Stimulated activated naive CD8-positive, alpha-beta T cell treated with anti-CD3 and anti-CD28 coated beads, Interleukin-15, Interleukin-2, amounts not matched to agents 100 ng/mL and 50 ng/mL, for 24 hours (primary cell): ENCODE measurements around the gene USF1.
"Not testable (repeated sequence)": the region's sequence is repeated elsewhere in the genome, so short reads cannot be mapped to it uniquely, and the experiment has no call there.

Source experiments
- H3K27ac Mint-ChIP-seq: one replicate; pipeline ENCODE4 v1.8.0; 2021; ENCODE audit warnings: mild to moderate bottlenecking, mixed read lengths
- H3K27me3 Mint-ChIP-seq: one replicate; pipeline ENCODE4 v1.8.0; 2021; ENCODE audit warnings: mixed read lengths
- H3K36me3 Mint-ChIP-seq: one replicate; pipeline ENCODE4 v1.8.0; 2021; ENCODE audit warnings: low read depth, mixed read lengths
- H3K4me1 Mint-ChIP-seq: one replicate; pipeline ENCODE4 v1.8.0; 2021; ENCODE audit warnings: low read depth, mixed read lengths
- H3K4me3 Mint-ChIP-seq: one replicate; pipeline ENCODE4 v1.8.0; 2021; ENCODE audit warnings: mild to moderate bottlenecking, mixed read lengths
- H3K9me3 Mint-ChIP-seq: one replicate; pipeline ENCODE4 v1.8.0; 2021; ENCODE audit warnings: mixed read lengths

Gene USF1

DNA sequence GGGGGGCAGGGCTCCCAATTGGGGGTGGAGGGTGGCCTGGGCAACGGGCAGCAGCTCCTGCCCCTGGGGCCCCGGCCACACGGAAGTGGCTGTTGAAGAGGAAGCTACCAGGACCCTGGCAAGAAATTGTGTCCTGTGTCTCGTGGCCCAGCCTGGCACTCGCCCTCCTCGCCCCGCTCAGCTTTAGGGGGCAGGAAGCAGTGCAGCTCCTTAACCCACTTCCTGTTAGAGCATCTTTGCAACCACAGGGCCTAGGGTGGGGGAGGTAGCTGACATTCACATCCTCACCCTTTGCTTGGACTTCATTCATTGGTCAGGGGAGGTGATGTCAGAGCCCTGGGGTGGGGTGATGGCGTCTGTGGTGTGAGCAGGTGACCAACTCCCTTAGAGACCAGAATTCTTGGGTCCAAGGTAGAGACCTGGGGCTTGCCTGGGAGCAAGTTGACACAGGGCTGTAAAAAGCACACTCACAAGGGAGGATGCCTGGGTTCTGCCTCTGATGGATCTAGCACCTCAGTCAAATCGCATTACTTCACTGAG lies 24.0 kb upstream of the USF1 start, which contains the start of gene ARHGAP30:
ARHGAP30 (minus strand) TSS at position 161 of the 540 bp plus-strand sequence. CDS start 267 bp downstream, outside the sequence.
- H3K27ac Mint-ChIP-seq = peak within 1 kb of the TSS; percentile 99
- H3K9me3 Mint-ChIP-seq = no peaks in the 10 kb centered on the region
- peak within 1 kb of the TSS; percentile 100 for H3K4me3 Mint-ChIP-seq
- peaks cover 32% of the 10 kb centered on the region for H3K36me3 Mint-ChIP-seq
- peaks cover 60% of the 10 kb centered on the region for H3K4me1 Mint-ChIP-seq
- H3K27me3 Mint-ChIP-seq = no peaks in the 10 kb centered on the region

DNA sequence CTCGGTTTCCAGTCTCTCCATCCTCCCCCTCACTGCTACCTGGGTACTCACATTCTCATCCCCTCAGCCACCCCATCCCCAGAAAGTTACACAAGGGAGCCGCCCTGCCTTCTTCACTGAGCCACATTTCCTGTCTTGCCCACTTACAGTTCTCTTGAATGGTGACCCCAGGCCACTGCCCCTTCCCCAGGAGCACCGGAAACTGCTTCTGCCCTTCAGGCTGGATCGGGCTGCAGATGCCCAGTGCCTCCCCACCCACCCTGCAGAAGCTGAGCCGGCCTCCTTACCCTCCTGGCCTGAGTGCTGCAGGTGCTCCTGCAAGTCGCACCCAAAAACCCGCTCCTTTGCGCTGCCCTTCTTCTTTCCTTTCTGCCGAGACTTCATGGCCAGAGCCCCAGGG lies 23.5 kb upstream of the USF1 start:
- Mint-ChIP-seq H3K4me3 (peak overlapping the region; percentile 100), H3K4me1 (peaks cover 65% of the 10 kb centered on the region), H3K27ac (peak overlapping the region; percentile 99), H3K36me3 (peaks cover 37% of the 10 kb centered on the region), H3K9me3 (no peaks in the 10 kb centered on the region), H3K27me3 (no peaks in the 10 kb centered on the region)

DNA sequence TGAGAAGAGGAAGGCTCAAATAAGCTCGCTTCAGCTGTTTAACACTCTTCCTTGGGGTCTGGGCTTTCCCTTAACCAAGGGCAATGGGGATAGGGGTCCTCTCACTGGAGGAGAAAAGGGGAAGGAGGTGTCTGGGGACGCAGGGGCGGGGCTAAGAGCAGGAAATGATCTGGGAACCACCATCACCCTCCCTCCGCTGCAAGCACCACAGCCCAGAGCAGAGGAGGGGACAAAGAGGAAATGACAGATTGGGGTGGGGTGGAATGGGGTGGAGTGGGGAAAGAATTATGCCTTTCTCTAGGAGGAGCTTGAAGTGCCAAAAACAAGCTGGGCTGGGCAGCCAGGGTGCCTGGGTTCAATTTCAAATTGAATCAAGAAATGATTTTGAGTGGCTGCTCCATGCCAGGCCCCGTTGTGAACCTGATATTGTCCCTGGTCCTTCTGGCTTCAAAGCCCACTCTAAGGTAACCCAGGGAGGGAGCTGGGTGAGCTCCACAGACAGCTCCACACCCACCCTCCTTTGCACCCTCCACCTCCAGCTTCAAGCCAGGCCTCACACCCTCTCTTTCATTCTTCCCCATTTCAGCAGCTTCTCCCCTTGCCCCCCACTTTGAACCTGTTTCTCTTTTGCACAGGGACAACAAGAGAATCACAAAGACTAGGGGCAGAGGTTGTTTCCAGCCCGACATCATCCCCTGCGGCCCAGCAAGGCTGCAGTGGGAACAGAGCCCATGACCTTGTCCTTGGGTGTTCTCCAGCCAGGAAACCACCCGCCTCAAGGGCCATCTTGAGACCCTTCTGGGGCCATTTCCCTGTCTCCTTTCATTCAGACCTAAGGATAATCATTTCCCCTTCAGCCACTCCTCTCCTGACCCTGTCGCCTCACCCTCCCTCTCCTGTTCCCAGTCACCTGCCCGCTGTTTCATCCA lies 22.8 kb upstream of the USF1 start:
- H3K4me3 Mint-ChIP-seq = peak overlapping the region; percentile 100
- peak overlapping the region; percentile 99 for H3K27ac Mint-ChIP-seq
- H3K4me1 Mint-ChIP-seq = peaks cover 72% of the 10 kb centered on the region
- no peaks in the 10 kb centered on the region for H3K9me3 Mint-ChIP-seq
- H3K27me3 Mint-ChIP-seq = no peaks in the 10 kb centered on the region
- H3K36me3 Mint-ChIP-seq = peaks cover 42% of the 10 kb centered on the region

DNA sequence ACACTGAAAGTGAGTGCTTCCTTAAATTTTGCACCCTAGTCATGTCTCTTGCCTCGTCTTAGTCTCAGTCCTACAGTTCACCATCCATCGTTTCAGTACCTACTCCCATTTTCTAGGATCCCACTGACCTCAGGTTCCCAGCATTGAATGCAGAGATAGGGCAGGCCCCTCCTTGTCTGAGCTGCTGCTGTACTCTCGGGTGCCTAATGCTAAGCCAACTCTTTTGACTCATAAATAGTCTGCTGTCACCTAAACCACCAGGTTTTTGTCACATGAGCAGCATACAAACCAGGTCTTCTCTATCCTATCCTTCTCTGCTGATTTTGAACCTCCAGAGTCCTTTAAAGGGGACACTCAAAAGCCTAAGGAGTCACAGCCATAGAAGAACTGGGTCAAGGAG lies 20.9 kb upstream of the USF1 start:
- Mint-ChIP-seq H3K27ac (peak overlapping the region; percentile 99), H3K36me3 (peaks cover 56% of the 10 kb centered on the region), H3K4me1 (peaks cover 81% of the 10 kb centered on the region), H3K27me3 (no peaks in the 10 kb centered on the region), H3K4me3 (peak overlapping the region; percentile 100), H3K9me3 (no peaks in the 10 kb centered on the region)

DNA sequence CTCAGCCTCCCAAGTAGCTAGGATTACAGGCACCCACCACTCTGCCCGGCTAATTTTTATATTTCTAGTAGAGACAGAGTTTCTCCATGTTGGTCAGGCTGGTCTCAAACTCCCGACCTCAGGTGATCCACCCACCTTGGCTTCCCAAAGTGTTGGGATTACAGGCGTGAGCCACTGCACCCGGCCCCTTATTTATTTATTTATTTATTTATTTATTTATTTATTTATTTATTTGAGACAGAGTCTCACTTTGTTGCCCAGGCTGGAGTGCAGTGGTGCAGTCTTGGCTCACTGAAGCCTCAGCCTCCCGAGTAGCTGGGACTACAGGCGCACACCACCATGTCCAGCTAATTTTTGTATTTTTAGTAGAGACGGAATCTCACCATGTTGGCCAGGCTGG lies 19.9 kb upstream of the USF1 start:
- Mint-ChIP-seq H3K4me1 (peaks cover 80% of the 10 kb centered on the region), H3K4me3 (peak overlapping the region; percentile 66), H3K27ac (peak overlapping the region; percentile 31), H3K36me3 (peaks cover 58% of the 10 kb centered on the region)
- H3K27me3 Mint-ChIP-seq, H3K9me3 Mint-ChIP-seq: not testable (repeated sequence)

DNA sequence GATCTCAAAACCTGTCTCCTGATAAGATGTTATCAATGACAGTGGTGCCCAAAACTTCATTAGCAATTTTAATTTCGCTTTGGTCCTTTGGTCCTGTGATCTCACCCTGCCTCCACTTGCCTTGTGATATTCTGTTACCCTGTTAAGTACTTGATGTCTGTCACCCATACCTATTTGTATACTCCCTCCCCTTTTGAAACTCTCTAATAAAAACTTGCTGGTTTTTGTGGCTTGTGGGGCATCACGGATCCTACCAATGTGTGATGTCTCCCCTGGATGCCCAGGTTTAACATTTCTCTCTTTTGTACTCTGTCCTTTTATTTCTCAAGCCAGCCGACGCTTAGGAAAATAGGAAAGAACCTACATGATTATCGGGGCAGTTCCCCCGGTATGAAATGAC lies 18.2 kb upstream of the USF1 start:
- peak overlapping the region; percentile 69 for H3K4me3 Mint-ChIP-seq
- H3K27me3 Mint-ChIP-seq, H3K9me3 Mint-ChIP-seq: not testable (repeated sequence)
- peaks cover 62% of the 10 kb centered on the region for H3K36me3 Mint-ChIP-seq
- H3K4me1 Mint-ChIP-seq = peaks cover 86% of the 10 kb centered on the region
- peak overlapping the region; percentile 85 for H3K27ac Mint-ChIP-seq

DNA sequence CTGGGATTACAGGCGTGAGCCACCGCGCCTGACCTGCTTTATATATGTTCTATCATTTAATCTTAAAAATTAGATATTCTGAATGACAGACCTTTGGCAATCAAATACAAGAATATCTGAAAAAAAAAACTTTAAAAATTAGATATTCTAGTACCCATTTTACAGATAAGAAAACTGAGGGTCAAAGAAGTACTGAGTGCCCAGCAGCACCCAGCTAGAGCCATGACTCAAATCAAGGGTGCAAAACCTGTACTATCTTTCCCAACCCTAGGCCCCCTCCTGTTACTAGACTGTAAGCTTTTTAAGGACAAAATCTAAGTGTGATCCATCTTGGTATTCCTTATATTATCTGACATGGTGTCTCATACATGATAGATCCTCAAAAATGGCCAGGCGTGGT lies 15.6 kb upstream of the USF1 start:
- Mint-ChIP-seq H3K4me3 (no peak overlapping the region), H3K36me3 (peaks cover 52% of the 10 kb centered on the region), H3K27ac (peak overlapping the region; percentile 16), H3K9me3 (no peaks in the 10 kb centered on the region), H3K4me1 (peaks cover 74% of the 10 kb centered on the region), H3K27me3 (no peaks in the 10 kb centered on the region)

DNA sequence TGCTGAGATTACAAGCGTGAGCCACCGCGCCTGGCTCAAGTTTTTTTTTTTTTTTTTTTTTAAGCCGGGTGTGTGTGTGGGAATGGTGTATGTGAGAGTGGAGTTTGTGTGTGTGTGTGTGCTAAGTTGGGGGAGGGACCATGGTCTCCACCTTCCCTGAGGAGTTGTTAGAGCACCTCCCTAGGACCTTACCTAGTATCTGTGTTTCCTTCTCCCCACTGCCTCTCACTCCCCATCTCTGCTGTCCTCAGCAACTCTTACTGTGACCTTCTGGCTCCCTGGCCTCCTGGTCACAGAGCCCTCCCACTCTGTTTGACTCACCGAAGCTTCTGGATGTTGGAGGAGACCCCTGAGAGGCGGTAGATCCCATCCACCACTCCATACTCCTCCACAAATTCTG lies 13.5 kb upstream of the USF1 start:
- peaks cover 52% of the 10 kb centered on the region for H3K36me3 Mint-ChIP-seq
- no peaks in the 10 kb centered on the region for H3K27me3 Mint-ChIP-seq
- no peak overlapping the region for H3K4me3 Mint-ChIP-seq
- H3K9me3 Mint-ChIP-seq = no peaks in the 10 kb centered on the region
- H3K27ac Mint-ChIP-seq = peak overlapping the region; percentile 81
- peaks cover 55% of the 10 kb centered on the region for H3K4me1 Mint-ChIP-seq

DNA sequence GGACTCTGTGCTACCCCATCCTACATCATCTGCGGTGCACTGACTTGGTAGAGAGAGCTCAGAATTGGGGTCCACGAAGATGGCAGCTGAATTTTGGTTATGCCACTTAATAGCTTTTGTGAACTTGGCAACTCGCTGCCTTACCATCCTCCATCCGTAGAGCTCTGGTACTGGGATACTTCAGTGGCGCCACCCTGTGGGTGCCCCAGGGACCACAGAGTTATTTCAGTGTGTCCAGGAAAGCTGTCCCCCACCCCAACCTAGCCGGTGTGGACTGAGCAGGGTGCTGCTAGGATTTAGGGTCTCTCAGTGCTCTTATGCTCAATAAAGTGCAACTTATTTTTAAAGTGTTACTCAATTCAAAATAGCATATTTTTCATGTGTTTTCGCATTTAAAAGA lies 9.0 kb upstream of the USF1 start:
- H3K9me3 Mint-ChIP-seq = no peaks in the 10 kb centered on the region
- no peak overlapping the region for H3K27ac Mint-ChIP-seq
- H3K27me3 Mint-ChIP-seq = no peaks in the 10 kb centered on the region
- H3K36me3 Mint-ChIP-seq = peaks cover 61% of the 10 kb centered on the region
- no peak overlapping the region for H3K4me3 Mint-ChIP-seq
- peaks cover 14% of the 10 kb centered on the region for H3K4me1 Mint-ChIP-seq

DNA sequence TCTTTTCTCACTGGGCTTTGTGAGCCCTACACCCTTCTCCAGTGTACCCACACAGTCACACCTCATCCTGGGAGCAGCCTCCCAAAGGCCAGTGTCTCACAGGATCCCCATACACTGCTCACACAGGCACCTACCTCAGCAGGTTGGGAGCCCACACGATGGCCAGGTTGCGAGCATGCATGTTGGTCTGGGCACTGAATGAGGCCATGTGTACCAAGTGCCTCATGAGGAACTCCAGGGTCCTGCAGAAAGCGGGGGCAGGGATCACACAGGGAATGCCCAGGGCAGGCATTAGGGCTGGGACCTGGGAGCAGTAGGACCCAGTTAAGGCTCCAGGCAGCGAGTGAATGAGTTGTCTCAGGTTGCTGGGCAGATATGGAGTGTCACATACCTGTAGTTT lies 8.5 kb upstream of the USF1 start:
- H3K4me1 Mint-ChIP-seq = peaks cover 8% of the 10 kb centered on the region
- H3K4me3 Mint-ChIP-seq = no peak overlapping the region
- H3K9me3 Mint-ChIP-seq = no peaks in the 10 kb centered on the region
- H3K27ac Mint-ChIP-seq = no peak overlapping the region
- H3K36me3 Mint-ChIP-seq = peaks cover 61% of the 10 kb centered on the region
- no peaks in the 10 kb centered on the region for H3K27me3 Mint-ChIP-seq

DNA sequence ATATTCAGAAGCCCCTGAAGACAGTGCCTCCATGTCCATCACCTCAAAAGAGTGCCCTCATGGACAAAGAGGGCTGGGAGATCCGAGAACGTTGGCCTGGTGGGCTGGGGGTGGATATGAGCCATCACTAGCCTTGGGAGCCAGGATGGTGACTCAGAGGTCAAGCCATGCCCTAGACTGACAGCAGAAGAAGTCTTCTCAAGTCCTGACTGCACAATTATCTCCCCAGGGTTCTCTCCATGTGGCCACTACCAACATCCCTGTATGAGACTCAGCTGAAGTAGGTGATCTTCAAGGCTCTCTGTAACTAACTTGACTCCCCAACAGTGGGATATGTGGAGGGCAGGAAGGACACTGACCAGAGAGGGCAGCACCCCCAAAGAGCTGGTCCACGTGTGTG lies 7.1 kb upstream of the USF1 start:
- H3K36me3 Mint-ChIP-seq = peaks cover 72% of the 10 kb centered on the region
- H3K9me3 Mint-ChIP-seq = no peaks in the 10 kb centered on the region
- peaks cover 11% of the 10 kb centered on the region for H3K4me1 Mint-ChIP-seq
- no peak overlapping the region for H3K4me3 Mint-ChIP-seq
- H3K27me3 Mint-ChIP-seq = no peaks in the 10 kb centered on the region
- H3K27ac Mint-ChIP-seq = peak overlapping the region; percentile 14

DNA sequence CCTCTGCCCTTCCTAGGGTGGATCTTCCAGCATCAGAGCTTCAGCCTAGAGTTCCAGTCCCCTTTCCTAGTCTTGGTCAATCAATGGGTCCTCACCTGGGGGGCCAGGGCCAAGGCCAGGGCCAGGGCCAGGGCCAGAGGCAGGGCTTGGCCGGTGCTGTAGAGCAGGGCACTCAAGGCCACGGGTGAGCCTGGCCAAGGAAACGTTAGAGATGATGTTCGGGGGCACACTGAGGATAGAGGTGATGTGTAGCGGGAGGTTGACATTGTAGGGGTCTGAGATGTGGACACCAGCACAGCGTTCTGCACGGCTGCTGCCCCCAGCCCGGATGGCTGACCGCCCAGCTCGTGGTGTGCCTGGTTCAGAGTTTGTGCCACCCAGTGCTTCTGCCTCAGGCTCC lies 5.4 kb upstream of the USF1 start:
- no peaks in the 10 kb centered on the region for H3K27me3 Mint-ChIP-seq
- H3K36me3 Mint-ChIP-seq = peaks cover 74% of the 10 kb centered on the region
- no peaks in the 10 kb centered on the region for H3K9me3 Mint-ChIP-seq
- peaks cover 19% of the 10 kb centered on the region for H3K4me1 Mint-ChIP-seq
- H3K4me3 Mint-ChIP-seq = no peak overlapping the region
- peak overlapping the region; percentile 40 for H3K27ac Mint-ChIP-seq

DNA sequence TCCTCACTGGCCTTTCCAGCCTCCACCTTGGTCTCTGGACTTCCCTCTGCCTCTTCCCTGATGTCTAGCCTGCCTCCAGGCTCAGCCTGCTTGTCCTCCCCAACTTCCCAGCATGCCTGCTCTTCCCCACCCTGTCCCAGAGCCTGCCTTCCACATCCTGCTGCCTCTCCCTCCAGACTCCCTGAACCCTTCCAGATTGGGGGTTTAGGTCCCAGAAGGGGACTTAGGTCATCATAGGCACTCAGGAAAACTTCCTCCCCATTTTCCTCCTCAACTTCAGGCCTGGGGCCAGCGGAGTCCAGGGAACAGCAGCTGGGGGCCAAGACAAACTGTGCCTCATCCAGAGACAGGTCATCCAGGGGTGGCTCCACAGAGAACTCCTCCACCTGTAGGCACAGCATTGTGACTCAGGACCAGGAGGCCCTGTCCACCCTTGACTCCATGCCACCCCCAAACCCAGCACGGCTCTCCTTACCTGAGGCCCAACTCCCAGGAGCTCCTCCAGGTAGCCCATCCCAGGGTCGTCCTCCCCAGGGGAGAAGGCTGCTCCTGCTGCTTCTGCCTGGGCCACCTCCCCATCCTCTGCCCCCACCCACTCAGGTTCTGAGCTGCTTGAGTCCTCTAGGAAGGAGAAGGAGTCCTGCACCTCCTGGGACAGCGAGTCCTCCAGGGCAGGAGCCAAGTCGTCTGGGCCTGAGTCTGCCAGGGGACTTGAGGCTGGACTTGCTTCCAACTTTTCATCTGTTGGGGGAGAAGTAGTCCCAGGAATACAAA lies 3.4 kb upstream of the USF1 start:
- no peaks in the 10 kb centered on the region for H3K9me3 Mint-ChIP-seq
- H3K4me1 Mint-ChIP-seq = peaks cover 32% of the 10 kb centered on the region
- peaks cover 65% of the 10 kb centered on the region for H3K36me3 Mint-ChIP-seq
- no peaks in the 10 kb centered on the region for H3K27me3 Mint-ChIP-seq
- H3K27ac Mint-ChIP-seq = peak overlapping the region; percentile 61
- no peak overlapping the region for H3K4me3 Mint-ChIP-seq

DNA sequence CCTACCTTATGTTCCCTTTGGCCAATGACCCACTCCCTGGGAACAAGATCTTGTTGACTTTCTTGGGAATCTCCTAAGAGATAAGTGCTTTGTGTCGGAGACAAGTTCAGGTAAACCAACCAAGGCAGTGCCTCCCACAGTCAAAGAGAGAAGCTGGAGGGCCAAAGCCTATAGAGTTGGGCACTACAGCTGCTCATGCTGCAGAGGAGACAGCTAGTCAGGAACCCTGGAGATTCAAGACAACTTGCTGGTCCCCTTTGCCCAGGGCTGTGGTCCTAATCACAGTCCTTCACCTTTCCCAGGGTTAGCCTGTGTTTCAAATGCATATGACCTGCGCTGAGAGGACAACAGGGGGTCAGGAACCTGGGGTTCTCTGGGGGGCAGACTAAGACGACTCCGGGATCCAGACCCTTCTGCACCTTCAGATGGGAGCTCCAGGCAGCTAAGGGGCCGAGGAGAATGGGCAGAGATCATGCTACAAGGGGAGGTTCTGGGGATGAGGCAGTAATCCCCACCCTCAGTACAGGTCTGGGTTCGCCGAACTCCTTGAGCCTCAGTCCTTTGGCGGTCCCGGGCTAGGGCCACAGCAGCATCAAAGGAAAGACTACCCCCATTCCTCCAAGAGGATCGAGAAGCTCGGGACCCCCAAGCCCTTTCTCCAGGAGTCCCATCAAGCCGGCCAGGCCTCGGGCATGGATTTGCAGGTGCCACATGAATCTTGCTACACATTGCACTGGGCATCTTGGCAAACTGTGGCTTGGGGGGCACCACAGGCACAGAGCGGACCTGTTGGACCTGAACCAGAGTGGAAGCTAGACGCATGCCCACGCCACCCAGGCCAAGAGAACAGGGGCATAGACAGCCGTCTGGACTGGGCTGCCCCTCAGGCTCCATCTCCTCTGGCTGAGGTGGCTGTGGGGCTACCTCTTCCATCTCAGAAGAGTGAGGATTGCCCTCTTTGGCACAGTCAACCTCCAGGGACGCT lies 2.0 kb upstream of the USF1 start:
- H3K4me1 Mint-ChIP-seq = peaks cover 35% of the 10 kb centered on the region
- peak overlapping the region; percentile 96 for H3K27ac Mint-ChIP-seq
- H3K27me3 Mint-ChIP-seq = no peaks in the 10 kb centered on the region
- no peak overlapping the region for H3K4me3 Mint-ChIP-seq
- peaks cover 55% of the 10 kb centered on the region for H3K36me3 Mint-ChIP-seq
- no peaks in the 10 kb centered on the region for H3K9me3 Mint-ChIP-seq
